Motor neuron (in vitro differentiated cells): ENCODE measurements around the gene TMEM259. TPM values are rescaled to one million over a fixed set of nuclear protein-coding genes. Genes with fewer than 3 reads are reported as not detected.
A peak's percentile ranks its signal among the peaks of the same experiment; 100 is the strongest.

Experiments used
- ATAC-seq, 8 experiments: fragments of 200-7000 bp; cut with Tn5 transposase; replicated peaks in 6 of 8; 2 replicates each; pipeline ENCODE4 v1.8.0; 2021; ENCODE audit warnings: mild to moderate bottlenecking in 8 of 8, moderate library complexity in 8 of 8
- H3K27ac ChIP-seq, 2 donors: fragments of 250-450 bp; sonication (Bioruptor Pico); 2 replicates each; pipeline ENCODE4 v1.9.0; 2021; ENCODE audit warnings: antibody characterized with exemption in 2 of 2, mild to moderate bottlenecking in 2 of 2, moderate library complexity in 1 of 2
- H3K4me1 ChIP-seq, 2 donors: fragments of 250-450 bp; sonication (Bioruptor Pico); replicated peaks in 1 of 2; 2 replicates each; pipeline ENCODE4 v1.6.1; 2021; ENCODE audit warnings: antibody characterized with exemption in 2 of 2, mild to moderate bottlenecking in 2 of 2, moderate library complexity in 1 of 2
- H3K4me3 ChIP-seq, 5 donors: fragments of 250-450 bp; sonication (Bioruptor Pico); 2 replicates each; pipeline ENCODE4 v1.9.0; 2021; ENCODE audit warnings: antibody characterized with exemption in 5 of 5, mild to moderate bottlenecking in 5 of 5, moderate library complexity in 4 of 5
- WGBS, 10 experiments: fragments of 450-650 bp; shearing (Covaris generic); methylation state at CpG; one replicate each; pipeline ENCODE4 v1.0.0; 2022; 5-methylcytosine and 5-hydroxymethylcytosine counted together
- in situ Hi-C, 9 experiments: fragments of 400-800 bp; cut with MboI; loops; one replicate each; pipeline ENCODE4 v1.15.0; 2021; ENCODE audit warnings: low sequenced_read_pairs in 9 of 9, low pct_unique_long_range_greater_than_20kb in 2 of 9; ENCODE audit not compliant: unreplicated experiment in 9 of 9
- total RNA-seq, 8 experiments: library from RNA; unstranded; fragments of 300-600 nt; gene quantifications; 2 replicates each; pipeline versions ENCODE4 v1.2.3 to v1.2.4, GENCODE V29; 2022

The TMEM259 gene
- total RNA-seq, 8 experiments from 2014 or later, result 59.4 to 125 (median 87.8) TPM

DNA sequence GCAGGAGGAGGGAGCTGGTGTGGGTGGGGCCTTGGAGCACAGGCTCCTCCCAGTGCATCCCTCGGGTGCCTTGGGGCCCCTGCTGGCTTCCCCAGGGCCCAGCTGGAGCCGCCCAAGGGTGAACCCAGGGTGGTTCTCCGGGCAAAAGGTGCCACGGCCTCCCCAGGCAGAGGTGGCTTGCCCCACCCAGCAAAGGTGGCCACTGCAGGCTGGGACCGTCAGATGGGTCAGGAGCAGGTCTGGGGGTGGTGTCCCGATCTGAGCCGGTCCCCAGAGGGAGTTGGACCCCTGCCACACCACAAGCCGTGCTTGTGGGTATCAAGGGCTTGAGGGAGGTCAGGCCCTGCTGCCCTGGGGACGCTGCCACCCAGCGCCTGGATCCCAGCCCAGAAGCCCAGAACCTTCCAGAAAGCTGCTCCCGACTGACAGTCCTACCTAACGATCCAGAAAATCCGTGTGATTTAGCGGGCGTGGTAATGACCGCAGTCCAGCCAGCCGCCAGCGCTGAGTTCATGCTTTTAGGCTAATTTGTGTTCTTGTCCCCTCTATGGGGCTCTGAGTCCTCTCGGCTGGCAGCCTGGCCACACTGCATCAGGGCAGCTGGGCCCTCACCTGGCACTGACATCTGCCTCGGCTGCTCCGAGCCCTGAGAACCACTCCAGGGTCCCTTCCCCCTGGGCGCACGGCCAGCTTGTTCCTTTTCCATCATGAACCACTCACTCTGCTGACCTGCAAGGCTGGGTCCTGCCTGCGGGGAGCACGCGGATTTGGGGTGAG, 25.7 kb downstream of the TMEM259 start:
- 40 to 100% (median 80%) methylated on average over 2 to 5 of the region's 26 CpGs; no CpG with 5 or more reads in 5 of the 10 experiments for WGBS, 10 experiments
- peaks cover 9 to 23% of the 10 kb centered on the region in 2 donors for H3K4me1 ChIP-seq
- no peak for ATAC-seq
- no peak overlapping the region for H3K4me3 ChIP-seq
- no peak overlapping the region for H3K27ac ChIP-seq
- in situ Hi-C loops, result no loop called here

- in situ Hi-C loops, result no loop called here
- 100% methylated on average over 2 of the region's 18 CpGs; no CpG with 5 or more reads in 9 of the 10 experiments for WGBS, 10 experiments
- no peak overlapping the region for H3K4me3 ChIP-seq
- H3K4me1 ChIP-seq, result peaks cover 9 to 23% of the 10 kb centered on the region in 2 donors
- ATAC-seq, result no peak
- H3K27ac ChIP-seq, result no peak overlapping the region
Measured at GRCh38 chr19:994516-994915, 26.4 kb downstream of the TMEM259 start.

DNA sequence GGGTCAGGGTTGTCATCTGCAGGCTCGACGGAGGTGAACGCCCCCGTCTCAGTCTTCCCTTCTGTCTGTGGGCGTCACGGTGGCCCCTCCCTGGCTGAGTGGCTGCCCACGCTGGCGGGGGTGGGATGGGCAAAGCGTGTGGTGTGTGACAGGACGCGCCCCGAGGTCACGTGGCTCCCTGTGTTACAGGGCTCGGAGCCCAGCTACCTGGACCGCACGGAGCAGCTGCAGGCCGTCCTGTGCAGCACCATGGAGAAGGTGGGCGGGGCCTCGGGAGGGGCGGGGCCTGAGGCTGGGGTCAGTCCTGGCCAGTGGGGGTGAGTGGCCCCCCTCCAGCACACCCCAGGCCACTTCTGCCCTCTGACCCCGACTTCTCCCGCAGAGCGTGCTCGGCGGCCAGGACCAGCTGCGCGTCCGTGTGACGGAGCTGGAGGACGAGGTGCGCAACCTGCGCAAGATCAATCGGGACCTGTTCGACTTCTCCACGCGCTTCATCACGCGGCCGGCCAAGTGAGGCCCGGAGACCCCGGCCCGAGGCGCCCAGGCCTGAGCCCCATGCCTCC, 27.0 kb downstream of the TMEM259 start:
- no peak overlapping the region for H3K27ac ChIP-seq
- 93% methylated on average over 3 of the region's 43 CpGs; no CpG with 5 or more reads in 9 of the 10 experiments for WGBS, 10 experiments
- H3K4me3 ChIP-seq, result no peak overlapping the region
- no peak for ATAC-seq
- in situ Hi-C loops, result no loop called here
- peaks cover 9 to 20% of the 10 kb centered on the region in 2 donors for H3K4me1 ChIP-seq

GRCh38 chr19:993361-993830, 27.5 kb downstream of the TMEM259 start:
- no peak overlapping the region for H3K27ac ChIP-seq
- peaks cover 9 to 16% of the 10 kb centered on the region in 2 donors for H3K4me1 ChIP-seq
- 100% methylated on average over 1 of the region's 17 CpGs; no CpG with 5 or more reads in 7 of the 10 experiments for WGBS, 10 experiments
- in situ Hi-C loops, result no loop called here
- H3K4me3 ChIP-seq, result no peak overlapping the region
- ATAC-seq, result no peak

- no peak overlapping the region for H3K27ac ChIP-seq
- H3K4me1 ChIP-seq, result peaks cover 9 to 16% of the 10 kb centered on the region in 2 donors
- WGBS, 10 experiments, result 100% methylated on average over 2 to 5 of the region's 13 CpGs; no CpG with 5 or more reads in 7 of the 10 experiments
- H3K4me3 ChIP-seq, result no peak overlapping the region
- no peak for ATAC-seq
- in situ Hi-C loops, result no loop called here
Measured at GRCh38 chr19:992670-993055, 28.3 kb downstream of the TMEM259 start.

- WGBS, 10 experiments, result 91 to 100% (median 95%) methylated on average over 1 to 10 of the region's 42 CpGs; no CpG with 5 or more reads in 7 of the 10 experiments
- in situ Hi-C loops, result no loop called here
- ATAC-seq, result peak in 3 of 8 experiments; percentile 1 to 9 (median 2)
Measured at GRCh38 chr19:991932-992669, 28.8 kb downstream of the TMEM259 start.

DNA sequence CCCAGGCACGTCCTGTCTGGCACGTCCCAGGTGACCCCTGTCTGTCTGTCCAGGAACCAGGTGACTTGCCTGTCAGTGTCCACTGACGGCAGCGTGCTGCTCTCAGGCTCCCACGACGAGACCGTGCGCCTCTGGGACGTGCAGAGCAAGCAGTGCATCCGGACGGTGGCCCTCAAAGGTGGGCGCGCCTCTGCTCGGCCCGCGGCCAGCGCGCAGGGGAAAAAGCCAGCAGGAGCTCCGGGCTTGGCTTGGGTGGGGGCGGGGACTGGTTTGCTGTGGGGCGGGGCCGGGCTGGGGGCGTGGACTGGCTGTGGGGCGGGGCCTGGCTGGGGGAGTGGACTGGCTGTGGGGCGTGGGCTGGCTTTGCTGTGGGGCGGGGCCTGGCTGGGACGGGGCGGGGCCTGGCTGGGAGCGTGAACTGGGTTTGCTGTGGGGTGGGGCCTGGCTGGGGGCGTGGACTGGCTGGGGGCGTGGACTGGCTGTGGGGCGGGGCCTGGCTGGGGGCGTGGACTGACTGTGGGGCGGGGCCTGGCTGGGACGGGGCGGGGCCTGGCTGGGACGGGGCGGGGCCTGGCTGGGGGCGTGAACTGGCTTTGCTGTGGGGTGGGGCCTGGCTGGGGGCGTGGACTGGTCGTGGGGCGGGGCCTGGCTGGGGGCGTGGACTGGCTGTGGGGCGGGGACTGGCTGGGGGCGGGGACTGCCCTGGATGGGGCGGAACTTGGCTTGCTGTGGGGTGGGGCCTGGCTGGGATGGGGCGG, 29.6 kb downstream of the TMEM259 start:
- in situ Hi-C loops, result no loop called here
- Histone ChIP-seq H3K4me3 (no peak overlapping the region), H3K27ac (no peak overlapping the region), H3K4me1 (peaks cover 8 to 12% of the 10 kb centered on the region in 2 donors)
- ATAC-seq, result peak; percentile 4 to 54 (median 36)
- WGBS, 10 experiments, result no CpG with 5 or more reads among the region's 47 CpGs

More at GRCh38 chr19:991932-992669, 28.8 kb downstream of the TMEM259 start:
- no peak overlapping the region for H3K27ac ChIP-seq
- H3K4me3 ChIP-seq, result no peak overlapping the region
- H3K4me1 ChIP-seq, result peaks cover 9 to 16% of the 10 kb centered on the region in 2 donors

- ATAC-seq, result peak in 2 of 8 experiments; percentile 0 to 2
- in situ Hi-C loops, result no loop called here
- peaks cover 2 to 6% of the 10 kb centered on the region in 2 donors for H3K4me1 ChIP-seq
- no CpG with 5 or more reads among the region's 23 CpGs for WGBS, 10 experiments
- no peak overlapping the region for H3K27ac ChIP-seq
- H3K4me3 ChIP-seq, result no peak overlapping the region
Measured at GRCh38 chr19:990746-991145, 30.2 kb downstream of the TMEM259 start.

DNA sequence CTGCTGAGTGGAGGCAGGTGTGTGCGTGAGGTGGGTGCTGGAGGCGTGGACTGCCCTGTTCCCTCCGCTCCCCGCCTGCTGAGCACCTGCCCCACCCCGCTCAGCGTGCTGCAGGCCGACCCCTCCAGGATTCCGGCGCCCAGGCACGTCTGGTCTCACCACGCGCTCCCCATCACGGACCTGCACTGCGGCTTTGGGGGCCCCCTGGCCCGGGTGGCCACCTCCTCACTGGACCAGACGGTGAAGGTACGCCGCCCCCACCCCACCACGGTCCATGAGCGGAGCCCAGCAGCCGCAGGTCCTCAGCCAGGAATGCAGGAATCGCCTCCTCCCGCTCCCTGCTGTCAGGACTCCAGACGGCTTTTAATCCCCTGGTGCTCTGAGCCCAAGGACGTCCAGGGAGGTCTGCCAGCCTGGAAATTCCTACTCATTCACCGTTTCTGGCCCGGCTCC, 30.8 kb downstream of the TMEM259 start:
- no peak for ATAC-seq
- Histone ChIP-seq H3K4me3 (no peak overlapping the region), H3K27ac (no peak overlapping the region), H3K4me1 (peaks cover 0 to 4% of the 10 kb centered on the region in 2 donors)
- 90 to 100% methylated on average over 1 to 7 of the region's 27 CpGs; no CpG with 5 or more reads in 8 of the 10 experiments for WGBS, 10 experiments
- in situ Hi-C loops, result no loop called here

DNA sequence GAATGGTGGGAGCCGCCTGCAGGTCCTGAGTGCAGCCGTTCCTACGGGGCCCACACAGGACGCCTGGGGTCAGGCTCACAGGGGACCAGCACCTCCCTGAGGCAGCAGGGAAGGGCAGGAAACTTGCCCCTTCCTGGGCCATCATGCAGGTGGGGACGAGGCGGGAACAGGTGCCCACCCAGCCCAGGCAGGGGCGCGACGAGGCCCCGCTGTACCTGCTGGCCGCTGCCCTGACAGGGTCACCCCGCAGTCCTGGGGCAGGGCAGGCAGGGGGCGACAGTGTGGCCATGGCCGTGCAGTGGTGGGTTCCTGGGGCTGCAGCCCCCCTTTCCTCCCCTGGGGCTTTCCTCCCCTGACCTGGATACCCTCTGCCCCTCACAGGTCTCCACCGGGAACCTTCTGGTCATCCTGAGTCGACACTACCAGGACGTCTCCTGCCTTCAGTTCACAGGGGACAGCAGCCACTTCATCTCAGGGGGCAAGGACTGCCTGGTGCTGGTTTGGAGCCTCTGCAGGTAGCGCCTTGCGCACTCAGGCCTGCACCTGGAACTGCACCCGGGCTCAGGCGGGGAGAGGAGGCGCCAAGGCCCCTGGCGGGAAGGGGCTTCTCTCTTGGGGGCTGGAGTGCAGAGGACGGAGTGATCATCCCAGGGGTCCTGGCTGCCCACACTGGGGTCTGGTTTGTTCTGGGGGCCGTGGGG, 31.4 kb downstream of the TMEM259 start:
- in situ Hi-C loops, result loop anchor here in 5 of 9 experiments (10.0 kb wide), 1 partner anchor 65 kb away; the partner anchor contains the start of gene ARID3A (in 5 of the 5)
- ATAC-seq, result no peak
- no peak overlapping the region for H3K4me3 ChIP-seq
- 89 to 100% (median 92%) methylated on average over 1 to 5 of the region's 25 CpGs; no CpG with 5 or more reads in 7 of the 10 experiments for WGBS, 10 experiments
- H3K27ac ChIP-seq, result no peak overlapping the region
- peaks cover 0 to 4% of the 10 kb centered on the region in 2 donors for H3K4me1 ChIP-seq

DNA sequence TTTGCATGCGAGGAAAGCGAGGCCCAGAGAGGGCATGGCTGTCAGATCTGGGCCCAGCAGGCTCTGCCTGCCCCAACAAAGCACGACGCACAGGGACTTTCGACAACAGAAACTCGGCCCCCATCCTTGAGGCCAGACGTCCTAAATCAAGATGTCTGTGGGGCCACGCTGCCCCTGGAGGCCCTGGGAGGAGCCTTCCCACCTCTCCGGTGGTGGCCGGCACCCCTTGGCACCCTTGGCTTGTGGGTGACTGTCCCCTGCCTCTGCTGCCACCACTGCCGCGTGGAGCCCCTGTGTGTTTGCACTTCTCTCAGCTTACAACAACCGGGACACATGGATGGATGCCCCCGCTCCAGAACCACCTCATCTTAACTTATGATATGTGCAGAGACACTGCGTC, 32.4 kb downstream of the TMEM259 start:
- ATAC-seq, result no peak
- no peak overlapping the region for H3K4me3 ChIP-seq
- peaks cover 4 to 9% of the 10 kb centered on the region in 2 donors for H3K4me1 ChIP-seq
- in situ Hi-C loops, result loop anchor here in 5 of 9 experiments (10.0 kb wide), 1 partner anchor 64 kb away; the partner anchor contains the start of gene ARID3A (in 5 of the 5)
- 87 to 100% (median 96%) methylated on average over 3 to 5 of the region's 15 CpGs; no CpG with 5 or more reads in 5 of the 10 experiments for WGBS, 10 experiments
- H3K27ac ChIP-seq, result no peak overlapping the region
